ENCODE data around the gene SUMF1.

The SUMF1 gene

DNA sequence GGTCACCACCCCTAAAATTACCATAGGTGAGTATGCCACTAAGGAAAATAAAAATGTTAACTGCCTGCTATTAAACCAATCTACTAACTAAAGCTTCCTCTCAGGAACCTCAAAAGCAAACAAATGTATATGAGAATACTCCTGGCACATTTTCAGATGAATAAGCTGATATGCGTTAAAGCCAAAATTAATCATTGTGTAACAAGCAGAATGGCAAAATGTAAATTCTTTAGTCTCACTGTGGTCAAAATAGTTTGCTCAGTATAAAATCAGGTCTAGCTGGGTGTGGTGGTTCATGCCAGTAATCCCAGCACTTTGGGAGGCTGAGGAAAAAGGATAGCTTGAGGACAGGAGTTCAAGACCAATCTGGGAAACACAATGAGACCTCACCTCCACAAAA is 53.6 kb downstream of the SUMF1 start:
- no peak for DNase-seq (ENCODE audit: low spot score)

DNA sequence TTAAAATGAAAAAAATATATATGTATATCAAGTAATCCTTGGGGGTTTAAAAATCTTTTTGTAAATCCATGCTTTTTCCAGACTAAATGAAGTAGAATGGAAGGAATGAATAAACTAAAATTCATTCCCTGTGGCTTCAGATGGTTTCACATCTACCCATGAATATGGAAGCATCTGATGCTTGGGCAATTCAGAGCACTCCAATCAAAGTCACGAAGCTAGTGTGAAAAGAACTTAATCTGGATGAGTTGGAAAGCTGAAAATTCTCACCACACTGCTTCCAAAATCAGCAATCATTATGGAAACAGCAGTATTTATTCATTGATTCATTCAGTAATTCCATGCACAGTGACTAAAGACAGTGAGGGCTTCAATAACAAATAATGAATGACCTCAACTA is 55.2 kb downstream of the SUMF1 start:
- no peak for DNase-seq (ENCODE audit: low spot score)

DNA sequence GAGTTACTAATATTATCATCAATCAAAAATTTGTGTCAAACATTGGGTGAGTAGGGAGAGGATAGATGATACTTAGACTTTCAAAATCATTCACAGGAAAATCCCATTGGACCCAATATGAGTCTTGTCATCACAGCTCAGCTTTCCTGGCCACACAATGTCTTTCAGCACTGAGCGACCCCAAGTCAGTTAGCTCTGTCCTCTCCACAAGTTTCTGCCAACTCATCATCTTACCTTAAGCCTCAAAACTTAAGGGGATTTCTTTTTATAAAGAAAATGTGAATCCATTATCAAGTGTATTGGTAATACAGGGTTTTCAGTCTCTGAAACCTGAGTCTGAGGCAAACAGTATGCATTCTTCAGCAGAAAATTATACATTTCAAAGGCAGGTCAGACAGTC is 55.8 kb downstream of the SUMF1 start:
- no peak for DNase-seq (ENCODE audit: low spot score)

DNA sequence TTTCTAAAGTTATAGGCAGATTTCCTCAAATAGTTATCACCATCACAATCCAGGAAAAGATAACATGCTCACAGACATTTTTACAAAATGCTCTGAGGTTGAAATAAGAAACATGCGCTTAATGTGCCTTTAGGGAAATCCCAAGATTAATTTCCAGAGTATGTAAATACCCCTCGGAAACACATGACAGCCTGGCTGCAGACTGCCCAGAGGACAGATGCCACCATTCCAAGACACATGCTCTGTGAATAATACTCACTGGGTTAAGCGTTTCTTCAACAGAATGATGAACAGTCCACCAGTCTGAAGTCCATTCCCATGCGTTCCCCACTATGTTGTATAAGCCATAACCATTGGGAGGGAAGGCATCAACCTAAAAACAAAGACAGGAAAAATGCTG is 56.5 kb downstream of the SUMF1 start:
- DNase-seq (ENCODE audit: low spot score) = no peak

DNA sequence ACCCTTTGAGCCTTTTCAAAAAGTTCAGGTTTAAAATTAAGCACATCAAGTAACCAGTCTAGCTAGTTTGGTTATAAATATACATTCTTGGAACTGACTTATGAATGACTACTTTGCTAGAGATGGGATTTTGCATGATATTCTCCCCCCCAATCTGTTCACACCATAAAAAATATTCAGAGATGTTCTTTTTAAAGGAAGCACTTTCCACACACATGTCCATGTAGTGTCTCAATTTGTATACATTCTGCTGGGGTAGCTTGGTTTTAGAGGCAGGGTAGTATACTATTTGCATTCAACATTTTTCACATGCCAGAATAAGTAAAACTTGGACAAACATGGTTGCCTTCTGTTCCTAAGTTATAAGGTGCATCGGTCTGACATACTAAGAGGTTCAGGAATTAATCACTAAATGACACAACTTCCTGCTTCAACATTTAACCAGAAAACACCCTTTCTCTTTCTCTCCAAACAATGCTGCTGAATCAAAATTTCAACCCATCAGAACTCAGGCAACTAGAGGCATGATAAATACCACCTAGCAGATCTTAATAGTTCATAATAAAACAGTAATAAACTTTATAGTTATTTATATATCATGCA is 57.0 kb downstream of the SUMF1 start:
- peak; percentile 29 for DNase-seq (ENCODE audit: low spot score)

DNA sequence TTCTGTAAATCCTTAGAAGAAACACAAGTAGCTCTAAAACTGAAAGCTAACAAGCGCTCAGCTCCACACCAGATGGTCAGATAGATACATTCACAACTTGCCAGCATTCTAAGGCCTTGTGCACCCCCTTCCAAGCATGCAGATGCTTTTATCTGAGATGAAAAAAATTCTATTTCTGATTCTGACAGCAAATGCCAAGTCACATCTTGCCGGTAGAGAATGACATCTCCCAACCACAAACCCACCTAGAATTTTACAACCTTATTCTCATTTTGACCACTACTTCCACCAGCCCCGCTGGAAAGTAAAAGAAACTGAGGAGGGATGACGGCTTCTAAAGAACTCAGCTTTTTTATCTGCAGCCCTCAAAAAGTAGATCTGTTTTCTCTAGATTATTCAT is 57.7 kb downstream of the SUMF1 start:
- no peak for DNase-seq (ENCODE audit: low spot score)

DNA sequence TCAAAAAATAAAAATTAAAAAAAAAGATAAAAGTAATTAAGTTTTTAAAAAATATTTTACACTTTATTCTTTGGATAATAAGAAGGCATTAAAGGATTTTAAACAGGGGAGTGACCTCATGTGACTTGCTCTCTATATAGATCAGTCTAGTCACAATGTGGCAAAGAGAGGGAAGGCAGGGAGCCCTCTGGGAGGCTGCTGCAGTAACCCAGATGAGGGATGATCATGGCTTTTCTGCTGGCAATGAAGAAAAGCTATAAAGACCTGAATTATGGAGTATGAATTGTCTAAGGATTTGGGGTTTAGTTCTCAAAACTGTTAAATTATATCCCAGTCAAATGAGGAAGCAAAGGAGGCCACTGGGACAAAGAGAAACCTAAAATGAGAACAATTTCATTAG is 58.1 kb downstream of the SUMF1 start:
- DNase-seq (ENCODE audit: low spot score) = no peak

DNA sequence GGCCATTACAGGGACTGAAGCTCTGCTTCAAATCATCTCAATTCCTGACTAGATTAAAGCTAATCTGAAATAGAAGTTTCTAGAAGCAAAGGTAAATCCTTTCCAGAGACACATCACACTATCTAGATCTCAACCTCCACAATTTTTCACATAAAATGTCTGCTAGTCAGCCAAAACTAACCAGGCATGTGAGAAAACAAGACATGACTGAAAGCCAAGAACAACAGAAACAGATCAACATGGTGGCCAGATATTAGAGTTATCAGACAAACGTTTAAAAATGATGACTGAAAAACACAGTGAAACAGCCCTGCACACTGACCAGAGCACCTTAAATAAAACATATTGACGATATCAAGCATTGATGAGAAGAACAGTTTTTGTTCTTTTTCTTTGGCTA is 59.1 kb downstream of the SUMF1 start:
- no peak for DNase-seq (ENCODE audit: low spot score)

DNA sequence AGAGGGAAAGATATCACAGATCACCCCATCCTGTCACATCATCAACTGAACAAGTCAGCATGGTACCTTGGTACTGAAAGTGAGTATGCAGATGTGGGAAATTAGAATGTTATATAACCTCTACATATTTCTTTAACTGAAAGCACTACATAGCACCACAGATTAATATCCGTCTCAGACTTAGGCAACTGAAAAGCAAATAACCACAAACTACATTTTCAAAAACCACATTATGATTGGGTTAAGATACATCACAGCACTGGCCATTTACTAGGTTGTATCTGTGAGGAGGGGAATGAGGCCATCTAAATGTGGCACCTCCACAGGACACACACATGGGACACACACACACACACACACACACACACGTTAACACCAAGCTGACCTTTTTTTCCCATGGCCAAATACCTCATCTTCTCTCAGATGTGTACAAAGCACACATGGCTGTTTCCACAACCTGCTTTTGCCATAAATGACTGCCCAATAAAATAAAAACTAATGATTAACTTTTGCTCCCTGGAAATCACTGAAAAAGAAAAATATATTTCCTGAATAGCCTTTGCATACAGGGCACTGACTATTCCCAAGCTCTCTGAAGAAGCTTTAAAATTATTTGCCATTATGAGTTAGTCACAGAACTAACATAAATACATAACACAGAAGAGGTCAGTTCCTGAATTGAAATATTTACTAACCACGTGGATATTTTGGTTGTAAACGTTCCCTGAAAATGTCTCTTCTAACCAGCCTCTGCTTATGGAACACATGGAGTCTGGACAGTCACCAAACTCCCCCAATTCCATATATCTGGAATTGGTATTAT is 60.1 kb downstream of the SUMF1 start:
- DNase-seq (ENCODE audit: low spot score) = no peak

DNA sequence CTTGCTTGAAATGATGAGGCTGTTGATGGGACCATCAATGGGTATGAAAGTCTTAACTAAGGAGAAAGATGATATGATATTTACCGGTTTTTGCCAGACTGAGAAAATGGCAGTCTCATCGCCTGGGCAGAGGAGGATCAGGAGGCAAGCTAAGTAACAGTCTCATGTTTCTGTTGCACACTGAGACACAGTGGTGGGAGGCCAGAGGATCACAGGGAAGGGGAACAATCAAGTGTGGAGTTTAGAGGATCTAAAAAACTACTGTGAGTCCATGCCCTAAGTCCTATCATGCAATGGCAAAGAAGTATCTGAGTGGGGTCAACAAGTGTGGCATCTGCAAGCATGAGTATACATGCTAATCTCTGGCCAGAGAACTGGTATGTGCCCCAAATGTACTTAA is 62.2 kb downstream of the SUMF1 start:
- no peak for DNase-seq (ENCODE audit: low spot score)

DNA sequence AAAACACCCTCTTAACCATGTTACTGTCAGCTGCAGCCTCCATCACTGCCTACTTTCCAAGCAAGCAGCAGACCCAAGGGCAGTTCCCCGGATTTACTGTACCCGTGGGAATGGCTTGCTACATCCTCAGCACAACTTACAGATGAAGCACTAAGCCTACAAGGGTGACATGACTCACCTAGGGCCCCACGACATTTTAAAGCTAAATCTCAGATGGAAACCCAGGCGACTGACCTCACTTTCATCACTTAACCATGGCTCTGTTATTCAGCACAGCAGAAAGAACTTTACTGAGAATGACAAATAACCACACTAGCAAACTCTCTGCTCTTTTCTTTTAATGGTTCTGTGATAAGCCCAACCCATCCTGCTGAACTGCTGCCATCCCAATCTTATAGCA is 65.6 kb downstream of the SUMF1 start:
- DNase-seq (ENCODE audit: low spot score) = no peak

DNA sequence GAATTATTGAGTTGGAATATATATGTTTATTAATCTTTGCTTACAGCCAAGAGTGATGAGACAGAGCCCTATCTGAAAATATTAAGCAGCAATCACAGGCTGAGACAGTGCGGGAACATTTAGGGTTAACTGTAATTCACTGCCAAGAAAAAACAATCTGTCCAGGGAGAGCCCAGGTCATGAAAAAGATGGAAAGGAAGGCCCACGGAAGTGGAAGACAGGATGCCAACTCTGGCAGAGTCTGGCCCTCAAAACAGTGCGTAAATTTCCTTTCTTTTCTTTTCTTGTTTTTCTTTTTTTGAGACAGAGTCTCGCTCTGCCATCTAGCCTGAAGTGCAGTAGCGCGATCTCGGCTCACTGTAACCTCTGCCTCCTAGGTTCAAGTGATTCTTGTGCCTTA is 67.6 kb downstream of the SUMF1 start:
- DNase-seq (ENCODE audit: low spot score) = no peak

DNA sequence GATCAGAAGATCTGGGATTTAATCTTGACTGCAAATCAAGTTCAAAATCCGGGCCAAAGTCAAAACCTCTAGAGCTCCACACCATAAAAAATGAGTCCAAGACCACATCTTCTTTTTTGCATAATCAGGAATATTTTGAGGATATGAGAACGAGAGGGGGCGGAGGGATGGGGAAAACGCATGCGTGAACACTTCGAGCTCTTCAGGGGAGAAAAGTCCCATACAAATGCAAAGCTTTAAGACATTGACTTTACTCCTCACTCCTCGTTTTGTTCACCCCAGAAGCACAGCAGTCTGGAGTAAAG is 68.2 kb downstream of the SUMF1 start:
- DNase-seq (ENCODE audit: low spot score) = no peak

DNA sequence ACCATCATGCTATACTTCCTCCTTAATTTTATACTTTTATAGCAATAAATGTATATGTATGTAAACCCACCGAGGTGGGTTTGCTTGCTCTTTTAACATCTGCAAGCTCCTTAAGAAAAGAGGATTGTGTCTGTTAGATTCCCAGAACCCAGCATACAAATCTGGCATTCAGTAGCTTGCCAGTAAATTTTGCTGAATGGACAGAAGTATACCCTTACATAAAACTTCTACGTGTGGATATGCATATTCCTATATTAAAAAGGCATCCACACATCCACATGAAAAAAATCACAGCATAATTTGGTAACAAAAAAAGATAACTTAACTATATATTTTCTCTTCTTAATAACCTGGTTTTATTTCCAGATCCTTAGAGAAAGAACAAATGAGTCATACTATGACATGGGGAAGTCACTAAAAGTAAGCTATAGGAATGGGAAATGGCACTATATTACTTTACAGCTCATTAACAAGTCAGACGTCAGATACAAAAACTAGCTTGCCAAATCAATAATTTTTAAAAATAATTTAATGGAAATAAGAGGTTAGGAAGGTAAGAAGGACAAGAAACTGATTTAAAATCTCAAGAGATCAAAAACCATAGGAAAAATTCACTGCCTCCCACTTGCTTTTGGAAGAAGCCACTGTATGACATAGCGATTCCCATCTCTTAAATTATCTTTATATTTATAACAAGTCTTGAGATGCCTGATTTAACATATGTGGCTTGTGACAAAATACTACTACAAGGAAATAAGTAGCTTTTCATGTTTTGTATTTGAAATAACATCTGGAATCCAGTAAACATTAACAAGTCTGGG is 68.7 kb downstream of the SUMF1 start:
- DNase-seq (ENCODE audit: low spot score) = peak; percentile 17

DNA sequence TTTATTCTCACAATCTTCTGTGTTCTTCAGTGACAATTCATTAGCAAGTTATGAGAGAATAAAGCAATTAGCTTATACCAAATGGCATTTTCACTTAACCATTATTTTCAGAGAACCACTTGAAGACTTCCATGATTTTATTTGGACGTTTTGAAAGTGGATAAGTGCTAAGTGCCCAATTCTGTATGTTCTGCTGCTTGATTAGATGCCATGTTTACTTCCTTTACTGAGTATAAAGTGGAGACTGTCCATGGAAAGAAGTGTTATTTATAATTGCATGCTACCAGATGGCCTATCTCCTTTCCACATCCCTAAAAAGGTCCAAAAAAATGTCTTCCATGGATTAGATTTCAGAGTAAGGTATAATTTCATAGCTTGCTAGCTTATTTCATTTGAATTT is 69.6 kb downstream of the SUMF1 start:
- DNase-seq (ENCODE audit: low spot score) = no peak

DNA sequence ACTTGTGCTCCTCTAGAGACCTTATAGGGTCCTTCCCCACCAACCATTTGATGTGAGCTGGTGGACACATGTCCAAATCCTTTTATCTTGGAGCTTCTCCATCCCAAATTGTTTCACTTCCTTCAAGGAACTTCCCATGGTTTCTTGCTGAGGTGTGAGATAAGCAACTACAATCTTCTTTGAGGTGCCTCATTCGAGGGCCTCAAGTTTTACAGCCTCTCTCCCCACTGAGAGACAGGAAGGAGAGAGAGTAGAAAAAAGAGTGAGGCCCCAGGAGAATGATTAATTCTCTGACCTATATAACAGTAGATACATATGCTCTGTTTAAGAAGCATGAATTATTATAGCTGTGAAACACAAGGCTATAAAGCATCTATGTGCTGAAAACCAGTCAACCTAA is 70.5 kb downstream of the SUMF1 start:
- DNase-seq (ENCODE audit: low spot score) = no peak

DNA sequence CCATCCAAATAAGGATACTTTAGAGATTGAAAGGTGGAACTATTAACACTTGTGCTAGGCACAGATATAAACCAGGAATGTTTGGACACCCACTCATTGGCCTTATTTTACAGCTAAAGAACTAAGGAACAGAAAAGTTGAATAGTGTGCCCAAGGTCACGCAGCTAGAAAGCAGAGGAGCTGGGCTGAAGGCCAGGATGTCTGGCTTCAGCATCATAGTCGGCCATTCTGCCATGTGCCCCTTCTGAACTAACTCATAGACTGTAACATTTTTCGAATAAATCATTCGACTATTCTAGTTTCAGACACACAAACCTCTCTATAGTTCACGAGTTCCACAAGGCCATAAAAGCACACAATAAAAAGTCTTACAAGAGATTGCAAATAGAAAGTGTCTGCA is 71.1 kb downstream of the SUMF1 start:
- DNase-seq (ENCODE audit: low spot score) = no peak

DNA sequence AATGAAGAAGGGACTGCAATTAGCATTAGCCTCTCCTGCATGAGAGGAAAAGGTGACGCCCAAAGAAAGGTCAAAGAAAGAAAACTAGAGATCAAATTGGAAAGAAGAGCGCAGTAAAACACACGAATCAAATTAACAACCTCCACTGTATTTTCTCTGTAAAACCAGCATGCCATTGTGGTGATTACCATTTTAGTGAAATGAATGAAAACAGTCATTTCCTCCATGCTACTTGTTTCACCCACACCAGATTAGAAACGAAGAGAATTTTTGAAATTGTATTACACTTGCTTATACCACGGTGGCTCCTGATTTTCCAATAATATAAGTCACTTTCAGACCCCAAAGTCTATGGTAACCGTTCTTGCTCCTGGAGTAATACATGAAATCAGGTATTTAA is 71.6 kb downstream of the SUMF1 start:
- DNase-seq (ENCODE audit: low spot score) = peak; percentile 12

DNA sequence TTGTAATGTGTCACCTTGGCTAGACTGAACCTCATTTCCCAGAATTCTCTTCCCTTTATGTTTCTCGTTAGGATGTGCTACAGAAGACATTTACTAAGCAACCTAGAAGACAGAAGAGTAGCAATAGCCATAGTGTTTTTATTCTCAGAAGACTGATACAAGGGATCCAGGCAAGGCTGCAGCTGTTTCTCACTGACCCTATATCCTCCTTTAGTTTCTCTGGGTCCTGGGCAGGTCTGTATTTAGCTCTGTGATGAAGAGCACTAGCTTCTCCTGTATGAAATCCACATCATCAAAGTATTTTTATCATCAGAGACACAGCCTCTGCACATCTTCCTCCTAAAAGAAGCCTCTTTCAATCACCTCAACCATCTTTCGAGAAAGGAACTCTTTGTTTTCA is 72.5 kb downstream of the SUMF1 start:
- DNase-seq (ENCODE audit: low spot score) = no peak

DNA sequence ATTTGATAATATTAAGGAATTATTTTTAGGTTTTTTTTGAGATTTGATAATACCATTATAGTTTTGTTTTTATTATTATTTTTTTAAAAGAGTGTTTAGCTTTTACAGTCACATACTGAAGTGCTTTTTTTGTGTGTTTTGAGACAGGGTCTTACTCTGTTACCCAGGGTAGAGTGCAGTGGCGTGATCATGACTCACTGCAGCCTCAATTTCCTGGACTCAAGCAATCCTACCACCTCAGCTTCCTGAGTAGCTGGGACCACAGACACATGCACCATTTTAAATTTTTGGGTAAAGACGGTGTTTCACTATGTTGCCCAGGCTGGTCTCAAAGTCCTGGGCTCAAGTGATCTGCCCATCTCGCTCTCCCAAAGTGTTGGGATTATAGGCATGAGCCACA is 73.0 kb downstream of the SUMF1 start:
- DNase-seq (ENCODE audit: low spot score) = peak; percentile 63

DNA sequence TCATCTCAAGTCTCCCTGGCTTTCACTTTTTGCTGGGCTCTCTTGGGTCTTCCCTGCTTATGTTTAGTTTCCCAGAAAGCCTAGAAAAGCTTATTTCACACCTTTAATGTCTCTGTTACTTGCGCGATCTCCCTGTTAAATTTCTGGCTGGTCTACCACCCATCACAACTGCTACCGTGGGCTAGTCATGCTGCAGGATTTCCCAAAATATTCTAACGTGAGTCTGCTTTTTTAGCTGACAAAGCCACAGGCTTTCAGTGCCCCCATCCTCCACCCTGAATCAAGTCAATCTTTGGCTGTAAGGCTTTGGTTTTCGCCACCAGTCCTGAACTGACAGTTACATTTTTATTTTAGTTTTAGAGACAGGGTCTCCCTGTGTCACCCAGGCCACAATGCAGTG is 74.1 kb downstream of the SUMF1 start:
- no peak for DNase-seq (ENCODE audit: low spot score)

DNA sequence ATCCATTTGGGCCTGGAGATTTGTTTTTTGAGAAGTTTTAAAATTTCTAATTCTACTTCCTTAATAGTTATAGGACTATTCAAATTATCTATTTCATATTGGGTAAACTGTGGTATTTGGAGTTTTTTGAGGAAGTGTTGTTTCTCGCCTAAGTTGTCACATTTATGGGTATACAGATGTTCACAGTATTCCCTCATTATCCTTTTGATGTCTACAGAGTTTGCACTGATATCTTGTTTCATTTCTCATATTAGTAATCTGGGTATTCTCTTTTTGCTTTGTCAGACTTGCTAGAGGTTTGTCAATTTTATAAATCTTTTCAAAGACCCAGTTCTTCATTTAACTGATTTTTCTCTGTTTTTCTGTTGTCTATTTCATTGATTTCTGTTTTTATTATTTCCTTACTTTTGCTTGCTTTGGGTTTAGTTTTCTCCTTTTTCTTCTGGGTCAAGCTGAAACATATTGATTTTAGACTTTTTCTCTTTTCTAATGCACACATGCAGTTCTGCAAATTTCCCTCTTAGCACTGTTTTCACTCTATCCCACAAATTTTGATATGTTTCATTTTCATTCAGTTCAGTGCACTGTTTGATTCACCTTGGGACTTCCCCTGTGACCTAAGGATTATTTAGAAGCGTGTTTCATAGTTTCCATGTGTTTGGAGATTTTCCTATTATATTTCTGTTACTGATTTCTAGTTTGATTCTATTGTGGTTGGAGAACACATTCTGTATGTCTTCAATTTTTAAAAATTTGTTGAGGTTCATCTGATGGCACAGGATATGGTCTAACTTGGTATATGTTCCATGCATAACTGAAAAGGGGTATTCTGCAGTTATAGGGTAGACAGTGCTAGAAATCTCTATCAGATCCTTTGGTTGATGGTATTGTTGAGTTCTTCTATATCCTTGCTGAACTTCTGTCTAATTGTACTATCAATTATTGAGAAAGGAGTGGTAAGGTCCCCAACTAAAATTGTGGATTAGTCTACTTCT is 79.6 kb downstream of the SUMF1 start:
- no peak for DNase-seq (ENCODE audit: low spot score)
